Testis (tissue), 3 donors: ENCODE measurements around the gene TFF2. TPM values are rescaled to one million over a fixed set of nuclear protein-coding genes. Genes with fewer than 3 reads are reported as not detected.

ENCODE experiments used
- DNase-seq: peaks from one replicate; pipeline ENCODE4 v3.0.0-alpha.2; 2019
- H3K27ac ChIP-seq, 2 donors: fragments of 200-600 bp; sonication (generic); one replicate each; pipeline ENCODE4 v1.5.1; 2019
- H3K27me3 ChIP-seq: fragments of 200-600 bp; sonication (generic); one replicate; pipeline ENCODE4 v1.5.1; 2019
- H3K36me3 ChIP-seq: fragments of 200-600 bp; sonication (generic); one replicate; pipeline ENCODE4 v1.5.1; 2017; ENCODE audit warnings: low read depth; ENCODE audit errors: missing control alignments
- H3K4me1 ChIP-seq: fragments of 200-600 bp; sonication (generic); one replicate; pipeline ENCODE4 v1.5.1; 2019
- H3K4me3 ChIP-seq, 2 donors: fragments of 200-600 bp; sonication (generic); one replicate each; pipeline ENCODE4 v1.5.1; 2017 to 2019
- H3K9me3 ChIP-seq: fragments of 200-600 bp; sonication (generic); one replicate; pipeline ENCODE4 v1.5.1; 2017
- POLR2A ChIP-seq: fragments of 450-650 bp; IDR thresholded peaks from one replicate; pipeline ENCODE4 v1.6.1; 2017; ENCODE audit warnings: antibody characterized with exemption, mild to moderate bottlenecking, moderate library complexity
- WGBS, 2 donors: methylation state at CpG; one replicate each; pipeline ENCODE4 v1.1.5; 2018; 5-methylcytosine and 5-hydroxymethylcytosine counted together
- intact Hi-C: fragments of 100-400 bp; cut with DNase I; formaldehyde crosslinking; loops from one replicate; pipeline ENCODE4 v1.15.1; 2023; ENCODE audit warnings: low total_unique reads
- polyA plus RNA-seq: library from polyadenylated mRNA; stranded (reverse); fragments of 350-450 nt; fragmentation: Illumina TruSeq; extraction: RNeasy Lipid Tissue Mini Kit (QIAGEN cat#74804); gene quantifications from one replicate; pipeline ENCODE4 v1.2.3, GENCODE V29; 2014; ENCODE audit warnings: low read depth, low replicate concordance; ENCODE audit not compliant: insufficient read depth
- total RNA-seq, 2 donors: library from RNA; depleted of rRNA; stranded (reverse); fragments of >200 nt; gene quantifications; one replicate each; pipeline ENCODE4 v1.2.3, GENCODE V29; 2016
- TF ChIP-seq, protein P1 (sequence below), 3 experiments: fragments of 450-650 bp in 2 of 3; fragments of 200-600 bp in 1 of 3; sonication (generic) in 1 of 3; IDR thresholded peaks; one replicate each; pipeline ENCODE4 v1.5.1; 2016 to 2019; ENCODE audit warnings: antibody characterized with exemption in 3 of 3, mild to moderate bottlenecking in 2 of 3, moderate library complexity in 1 of 3

TFF2 gene
- total and polyA plus RNA-seq, 3 donors from 2014 or later: not detected

DNA sequence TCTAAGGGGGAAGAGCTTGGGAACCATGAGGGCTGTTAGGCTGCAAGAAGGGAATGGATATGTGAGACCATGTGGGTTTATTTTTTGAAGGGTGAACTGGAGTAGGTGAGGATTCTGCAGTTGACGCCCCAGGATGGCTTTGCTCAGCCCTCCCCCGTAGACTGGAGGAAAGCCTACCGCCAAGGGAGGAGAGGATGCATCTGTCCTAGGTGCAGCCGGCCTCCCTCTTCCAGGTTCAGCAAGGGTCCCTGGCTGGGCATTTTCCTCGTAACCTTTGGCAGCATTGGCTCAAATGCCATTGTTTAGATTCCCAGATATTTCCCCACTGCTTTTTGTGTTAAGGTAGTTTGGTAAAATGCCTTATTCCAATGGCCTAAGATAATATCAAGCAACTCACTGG lies 52.1 kb downstream of the TFF2 start:
- WGBS, 2 donors: 81 to 87% methylated on average over 5 of the region's 5 CpGs
- intact Hi-C loops: no loop called here
- no peak for DNase-seq
- H3K27me3 ChIP-seq: no peaks in the 10 kb centered on the region
- H3K36me3 ChIP-seq: no peaks in the 10 kb centered on the region
- no peak overlapping the region for H3K4me3 ChIP-seq
- no peaks in the 10 kb centered on the region for H3K9me3 ChIP-seq
- no peaks in the 10 kb centered on the region for H3K4me1 ChIP-seq
- TF ChIP-seq, protein P1, sequence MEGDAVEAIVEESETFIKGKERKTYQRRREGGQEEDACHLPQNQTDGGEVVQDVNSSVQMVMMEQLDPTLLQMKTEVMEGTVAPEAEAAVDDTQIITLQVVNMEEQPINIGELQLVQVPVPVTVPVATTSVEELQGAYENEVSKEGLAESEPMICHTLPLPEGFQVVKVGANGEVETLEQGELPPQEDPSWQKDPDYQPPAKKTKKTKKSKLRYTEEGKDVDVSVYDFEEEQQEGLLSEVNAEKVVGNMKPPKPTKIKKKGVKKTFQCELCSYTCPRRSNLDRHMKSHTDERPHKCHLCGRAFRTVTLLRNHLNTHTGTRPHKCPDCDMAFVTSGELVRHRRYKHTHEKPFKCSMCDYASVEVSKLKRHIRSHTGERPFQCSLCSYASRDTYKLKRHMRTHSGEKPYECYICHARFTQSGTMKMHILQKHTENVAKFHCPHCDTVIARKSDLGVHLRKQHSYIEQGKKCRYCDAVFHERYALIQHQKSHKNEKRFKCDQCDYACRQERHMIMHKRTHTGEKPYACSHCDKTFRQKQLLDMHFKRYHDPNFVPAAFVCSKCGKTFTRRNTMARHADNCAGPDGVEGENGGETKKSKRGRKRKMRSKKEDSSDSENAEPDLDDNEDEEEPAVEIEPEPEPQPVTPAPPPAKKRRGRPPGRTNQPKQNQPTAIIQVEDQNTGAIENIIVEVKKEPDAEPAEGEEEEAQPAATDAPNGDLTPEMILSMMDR (IDR thresholded peaks at IDR 0.05): no peak
- no peak for TF ChIP-seq POLR2A
- no peak overlapping the region for H3K27ac ChIP-seq

- Histone ChIP-seq H3K27me3 (no peaks in the 10 kb centered on the region), H3K36me3 (no peaks in the 10 kb centered on the region), H3K27ac (no peak overlapping the region), H3K9me3 (no peaks in the 10 kb centered on the region), H3K4me1 (no peaks in the 10 kb centered on the region), H3K4me3 (no peak overlapping the region)
- 86 to 87% methylated on average over 6 of the region's 6 CpGs for WGBS, 2 donors
- no peak for DNase-seq
- TF ChIP-seq, protein P1 (IDR thresholded peaks at IDR 0.05): no peak
- no peak for TF ChIP-seq POLR2A
- intact Hi-C loops: no loop called here
Measured at GRCh38 chr21:42298237-42298636, 52.6 kb downstream of the TFF2 start.

DNA sequence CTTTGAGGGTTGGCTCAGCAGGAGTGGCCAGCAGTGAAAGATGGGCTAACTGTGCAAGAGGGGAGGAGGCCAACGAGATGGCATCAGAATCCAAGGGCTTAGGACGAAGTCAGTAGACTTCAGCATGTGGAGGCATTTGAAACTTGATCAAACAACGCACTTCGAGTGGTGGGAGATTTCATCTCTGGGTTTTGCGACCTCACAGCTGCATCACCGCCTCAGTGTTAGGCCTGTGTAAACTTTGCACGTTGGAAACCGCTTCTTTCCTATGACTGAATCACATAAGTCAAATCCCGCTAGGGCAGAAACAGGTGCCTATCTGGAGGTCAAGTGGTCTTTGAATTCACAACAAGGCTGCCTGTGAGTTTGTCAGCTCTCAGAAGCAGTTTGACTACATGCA lies 53.4 kb downstream of the TFF2 start:
- Histone ChIP-seq H3K4me1 (no peaks in the 10 kb centered on the region), H3K4me3 (no peak overlapping the region), H3K36me3 (no peaks in the 10 kb centered on the region), H3K27ac (no peak overlapping the region), H3K9me3 (no peaks in the 10 kb centered on the region), H3K27me3 (no peaks in the 10 kb centered on the region)
- intact Hi-C loops: no loop called here
- DNase-seq: no peak
- WGBS, 2 donors: 86 to 89% methylated on average over 9 of the region's 9 CpGs
- TF ChIP-seq POLR2A: no peak
- TF ChIP-seq, protein P1 (IDR thresholded peaks at IDR 0.05): no peak

- Histone ChIP-seq H3K27ac (no peak overlapping the region), H3K4me3 (no peak overlapping the region), H3K4me1 (no peaks in the 10 kb centered on the region), H3K27me3 (no peaks in the 10 kb centered on the region), H3K36me3 (no peaks in the 10 kb centered on the region), H3K9me3 (no peaks in the 10 kb centered on the region)
- intact Hi-C loops: no loop called here
- TF ChIP-seq, protein P1 (IDR thresholded peaks at IDR 0.05): no peak
- TF ChIP-seq POLR2A: no peak
- 87 to 92% methylated on average over 7 of the region's 7 CpGs for WGBS, 2 donors
- DNase-seq: no peak
Measured at GRCh38 chr21:42296501-42296900, 54.3 kb downstream of the TFF2 start.

Other genes with a start within 250 kb of the TFF2 start
- gene ABCG1, start 131.9 kb downstream of the TFF2 start, total RNA-seq: 1 to 10 TPM; 4.6 to 5.9 TPM
- gene ABCG1, start 131.9 kb downstream of the TFF2 start, polyA plus RNA-seq: 5.1 TPM
- gene TFF3, start 35.6 kb downstream of the TFF2 start, total RNA-seq: 10 to 100 TPM in 1 of 2 donors, 1 to 10 TPM in 1; 3.9 to 12.9 TPM
- 11.5 TPM for gene TFF3, start 35.6 kb downstream of the TFF2 start, polyA plus RNA-seq
- gene TFF1, start 15.5 kb upstream of the TFF2 start, total RNA-seq: not detected
- not detected for gene TFF1, start 15.5 kb upstream of the TFF2 start, polyA plus RNA-seq
- under 1 TPM in 1 of 2 donors, not detected in 1; 0.56 TPM for gene TMPRSS3, start 45.1 kb upstream of the TFF2 start, total RNA-seq
- 0.40 TPM for gene TMPRSS3, start 45.1 kb upstream of the TFF2 start, polyA plus RNA-seq
- gene UBASH3A, start 52.9 kb upstream of the TFF2 start, total RNA-seq: 1 to 10 TPM in 1 of 2 donors, under 1 TPM in 1; 0.39 to 1.4 TPM
- gene UBASH3A, start 52.9 kb upstream of the TFF2 start, polyA plus RNA-seq: 0.40 TPM
- 10 to 100 TPM; 10.4 to 20.8 TPM for gene RSPH1, start 145.2 kb upstream of the TFF2 start, total RNA-seq
- gene RSPH1, start 145.2 kb upstream of the TFF2 start, polyA plus RNA-seq: 59.6 TPM
- gene SLC37A1, start 162.9 kb upstream of the TFF2 start, total RNA-seq: 10 to 100 TPM; 22.6 to 24.3 TPM
- gene SLC37A1, start 162.9 kb upstream of the TFF2 start, polyA plus RNA-seq: 48.3 TPM